ENCODE results near the gene REN.

Gene REN

GRCh38 chr1:204171751-204172178 lies 5.6 kb upstream of the REN start:
- Histone ChIP-seq H3K9me3 (ENCODE audit: control extremely low read depth in 1 of 5, control insufficient read depth in 4 of 5, insufficient read depth in 2 of 5, low read depth in 1 of 5, low read length in 4 of 5) (peaks cover 9 to 25% (median 11%) of the 10 kb centered on the region in 5 experiments), H3K27me3 (replicated peaks in 2 of 5; ENCODE audit: control insufficient read depth in 4 of 5, insufficient read depth in 5 of 5, low read length in 4 of 5) (no peaks in the 10 kb centered on the region), H3K27ac (ENCODE audit: insufficient read depth in 1 of 2, low read depth in 1 of 2, low read length in 2 of 2, poor library complexity in 1 of 2, severe bottlenecking in 2 of 2) (no peak overlapping the region), H3K4me3 (ENCODE audit: control insufficient read depth in 1 of 7, extremely low read depth in 1 of 7, insufficient read depth in 4 of 7, low read depth in 2 of 7, low read length in 6 of 7) (no peak overlapping the region), H3K4me1 (ENCODE audit: control extremely low read depth in 1 of 4, control insufficient read depth in 4 of 4, insufficient read depth in 4 of 4, low read length in 3 of 4) (peaks cover 0 to 7% (median 4%) of the 10 kb centered on the region in 4 experiments), H3K36me3 (ENCODE audit: control insufficient read depth in 4 of 4, insufficient read depth in 4 of 4, low read length in 3 of 4) (no peaks in the 10 kb centered on the region)
- no peak for DNase-seq
- CTCF ChIA-PET: interaction anchor here (1.1 to 19.3 kb wide), 5 partner anchors 18 to 192 kb away, joined by 4 to 265 read pairs (median 4); partner anchors contain the start of gene GOLT1A
- POLR2A ChIA-PET: interaction anchor here (0.6 kb wide), 1 partner anchor 898 kb away, joined by 4 read pairs; no protein-coding TSS in a partner anchor
- 85% methylated on average over 4 of the region's 4 CpGs for WGBS (ENCODE audit: insufficient coverage)

GRCh38 chr1:204170494-204171155 lies 4.5 kb upstream of the REN start:
- Histone ChIP-seq H3K27me3 (replicated peaks in 2 of 5; ENCODE audit: control insufficient read depth in 4 of 5, insufficient read depth in 5 of 5, low read length in 4 of 5) (no peaks in the 10 kb centered on the region), H3K9me3 (ENCODE audit: control extremely low read depth in 1 of 5, control insufficient read depth in 4 of 5, insufficient read depth in 2 of 5, low read depth in 1 of 5, low read length in 4 of 5) (peaks cover 9 to 25% (median 11%) of the 10 kb centered on the region in 5 experiments), H3K4me3 (ENCODE audit: control insufficient read depth in 1 of 7, extremely low read depth in 1 of 7, insufficient read depth in 4 of 7, low read depth in 2 of 7, low read length in 6 of 7) (no peak overlapping the region), H3K27ac (ENCODE audit: insufficient read depth in 1 of 2, low read depth in 1 of 2, low read length in 2 of 2, poor library complexity in 1 of 2, severe bottlenecking in 2 of 2) (no peak overlapping the region), H3K4me1 (ENCODE audit: control extremely low read depth in 1 of 4, control insufficient read depth in 4 of 4, insufficient read depth in 4 of 4, low read length in 3 of 4) (peaks cover 0 to 10% (median 8%) of the 10 kb centered on the region in 4 experiments), H3K36me3 (ENCODE audit: control insufficient read depth in 4 of 4, insufficient read depth in 4 of 4, low read length in 3 of 4) (no peaks in the 10 kb centered on the region)
- DNase-seq: no peak
- CTCF ChIA-PET: interaction anchor here (0.9 to 19.3 kb wide), 7 partner anchors 8 to 198 kb away, joined by 3 to 265 read pairs (median 5); no protein-coding TSS in a partner anchor
- POLR2A ChIA-PET: no interaction called here
- WGBS (ENCODE audit: insufficient coverage): 93% methylated on average over 3 of the region's 3 CpGs

GRCh38 chr1:204169858-204170257 lies 3.7 kb upstream of the REN start:
- CTCF ChIA-PET: interaction anchor here (0.8 to 19.3 kb wide), 7 partner anchors 8 to 229 kb away, joined by 3 to 265 read pairs (median 5); partner anchors contain the start of gene GOLT1A
- POLR2A ChIA-PET: no interaction called here
- no peak overlapping the region for H3K27ac ChIP-seq (ENCODE audit: insufficient read depth in 1 of 2, low read depth in 1 of 2, low read length in 2 of 2, poor library complexity in 1 of 2, severe bottlenecking in 2 of 2)
- H3K9me3 ChIP-seq (ENCODE audit: control extremely low read depth in 1 of 5, control insufficient read depth in 4 of 5, insufficient read depth in 2 of 5, low read depth in 1 of 5, low read length in 4 of 5): peaks cover 9 to 25% (median 11%) of the 10 kb centered on the region in 5 experiments
- 100% methylated on average over 2 of the region's 4 CpGs for WGBS (ENCODE audit: insufficient coverage)
- peak in 2 of 3 donors; percentile 46 to 48 for DNase-seq
- H3K4me3 ChIP-seq (ENCODE audit: control insufficient read depth in 1 of 7, extremely low read depth in 1 of 7, insufficient read depth in 4 of 7, low read depth in 2 of 7, low read length in 6 of 7): no peak overlapping the region
- H3K27me3 ChIP-seq (replicated peaks in 2 of 5; ENCODE audit: control insufficient read depth in 4 of 5, insufficient read depth in 5 of 5, low read length in 4 of 5): no peaks in the 10 kb centered on the region
- no peaks in the 10 kb centered on the region for H3K36me3 ChIP-seq (ENCODE audit: control insufficient read depth in 4 of 4, insufficient read depth in 4 of 4, low read length in 3 of 4)
- H3K4me1 ChIP-seq (ENCODE audit: control extremely low read depth in 1 of 4, control insufficient read depth in 4 of 4, insufficient read depth in 4 of 4, low read length in 3 of 4): peaks cover 0 to 12% (median 9%) of the 10 kb centered on the region in 4 experiments

GRCh38 chr1:204167730-204168129 lies 1.6 kb upstream of the REN start:
- POLR2A ChIA-PET: interaction anchor here (0.8 kb wide), 1 partner anchor 9 kb away, joined by 4 read pairs; no protein-coding TSS in a partner anchor
- H3K9me3 ChIP-seq (ENCODE audit: control extremely low read depth in 1 of 5, control insufficient read depth in 4 of 5, insufficient read depth in 2 of 5, low read depth in 1 of 5, low read length in 4 of 5): peaks cover 9 to 25% (median 11%) of the 10 kb centered on the region in 5 experiments
- WGBS (ENCODE audit: insufficient coverage): 100% methylated on average over 4 of the region's 5 CpGs
- peaks cover 0 to 12% (median 9%) of the 10 kb centered on the region in 4 experiments for H3K4me1 ChIP-seq (ENCODE audit: control extremely low read depth in 1 of 4, control insufficient read depth in 4 of 4, insufficient read depth in 4 of 4, low read length in 3 of 4)
- DNase-seq: no peak
- no peaks in the 10 kb centered on the region for H3K27me3 ChIP-seq (replicated peaks in 2 of 5; ENCODE audit: control insufficient read depth in 4 of 5, insufficient read depth in 5 of 5, low read length in 4 of 5)
- no peak overlapping the region for H3K27ac ChIP-seq (ENCODE audit: insufficient read depth in 1 of 2, low read depth in 1 of 2, low read length in 2 of 2, poor library complexity in 1 of 2, severe bottlenecking in 2 of 2)
- no peaks in the 10 kb centered on the region for H3K36me3 ChIP-seq (ENCODE audit: control insufficient read depth in 4 of 4, insufficient read depth in 4 of 4, low read length in 3 of 4)
- no peak overlapping the region for H3K4me3 ChIP-seq (ENCODE audit: control insufficient read depth in 1 of 7, extremely low read depth in 1 of 7, insufficient read depth in 4 of 7, low read depth in 2 of 7, low read length in 6 of 7)
- CTCF ChIA-PET: interaction anchor here (1.1 to 19.3 kb wide), 11 partner anchors 9 to 202 kb away, joined by 3 to 265 read pairs (median 11); partner anchors contain the start of genes GOLT1A, KISS1 and PLEKHA6

- ChIA-PET CTCF (interaction anchor here (0.6 to 19.3 kb wide), 32 partner anchors 9 to 650 kb away, joined by 3 to 265 read pairs (median 6); partner anchors contain the start of genes ETNK2, GOLT1A, KISS1 and PLEKHA6), POLR2A (no interaction called here)
- Histone ChIP-seq H3K9me3 (ENCODE audit: control extremely low read depth in 1 of 5, control insufficient read depth in 4 of 5, insufficient read depth in 2 of 5, low read depth in 1 of 5, low read length in 4 of 5) (no peaks in the 10 kb centered on the region), H3K4me3 (ENCODE audit: control insufficient read depth in 1 of 7, extremely low read depth in 1 of 7, insufficient read depth in 4 of 7, low read depth in 2 of 7, low read length in 6 of 7) (no peak overlapping the region), H3K36me3 (ENCODE audit: control insufficient read depth in 4 of 4, insufficient read depth in 4 of 4, low read length in 3 of 4) (no peaks in the 10 kb centered on the region), H3K27me3 (replicated peaks in 2 of 5; ENCODE audit: control insufficient read depth in 4 of 5, insufficient read depth in 5 of 5, low read length in 4 of 5) (no peaks in the 10 kb centered on the region), H3K4me1 (ENCODE audit: control extremely low read depth in 1 of 4, control insufficient read depth in 4 of 4, insufficient read depth in 4 of 4, low read length in 3 of 4) (peaks cover under 1 to 19% (median 17%) of the 10 kb centered on the region in 4 experiments), H3K27ac (ENCODE audit: insufficient read depth in 1 of 2, low read depth in 1 of 2, low read length in 2 of 2, poor library complexity in 1 of 2, severe bottlenecking in 2 of 2) (no peak overlapping the region)
- 5% methylated on average over 6 of the region's 7 CpGs for WGBS (ENCODE audit: insufficient coverage)
- peak; percentile 67 to 82 (median 75) for DNase-seq
Observed at GRCh38 chr1:204162494-204163074, 3.6 kb downstream of the REN start.

- H3K27me3 ChIP-seq (replicated peaks in 2 of 5; ENCODE audit: control insufficient read depth in 4 of 5, insufficient read depth in 5 of 5, low read length in 4 of 5): no peaks in the 10 kb centered on the region
- ChIA-PET CTCF (interaction anchor here (0.6 to 19.3 kb wide), 27 partner anchors 8 to 650 kb away, joined by 3 to 265 read pairs (median 7); partner anchors contain the start of genes ETNK2, GOLT1A, KISS1 and PLEKHA6), POLR2A (no interaction called here)
- 85% methylated on average over 12 of the region's 14 CpGs for WGBS (ENCODE audit: insufficient coverage)
- DNase-seq: no peak
- peaks cover 2 to 25% (median 21%) of the 10 kb centered on the region in 4 experiments for H3K4me1 ChIP-seq (ENCODE audit: control extremely low read depth in 1 of 4, control insufficient read depth in 4 of 4, insufficient read depth in 4 of 4, low read length in 3 of 4)
- no peak overlapping the region for H3K27ac ChIP-seq (ENCODE audit: insufficient read depth in 1 of 2, low read depth in 1 of 2, low read length in 2 of 2, poor library complexity in 1 of 2, severe bottlenecking in 2 of 2)
- H3K9me3 ChIP-seq (ENCODE audit: control extremely low read depth in 1 of 5, control insufficient read depth in 4 of 5, insufficient read depth in 2 of 5, low read depth in 1 of 5, low read length in 4 of 5): no peaks in the 10 kb centered on the region
- no peak overlapping the region for H3K4me3 ChIP-seq (ENCODE audit: control insufficient read depth in 1 of 7, extremely low read depth in 1 of 7, insufficient read depth in 4 of 7, low read depth in 2 of 7, low read length in 6 of 7)
- no peaks in the 10 kb centered on the region for H3K36me3 ChIP-seq (ENCODE audit: control insufficient read depth in 4 of 4, insufficient read depth in 4 of 4, low read length in 3 of 4)
Observed at GRCh38 chr1:204161609-204162493, 4.3 kb downstream of the REN start.

All from common myeloid progenitor, CD34-positive (primary cell).